Medulla oblongata (tissue), 1 donor: ENCODE measurements around the gene GRIK3.
"Not testable (repeated sequence)": the region's sequence is repeated elsewhere in the genome, so short reads cannot be mapped to it uniquely, and the experiment has no call there.

Experiments used
- DNase-seq: peaks from one replicate; pipeline ENCODE4 v3.0.0-alpha.2; 2015; ENCODE audit errors: extremely low spot score

GRIK3 gene

GRCh38 chr1:36942148-36942547 lies 92.2 kb downstream of the GRIK3 start:
- DNase-seq = no peak

GRCh38 chr1:36941316-36941978 lies 92.9 kb downstream of the GRIK3 start:
- no peak for DNase-seq

GRCh38 chr1:36938819-36939218 lies 95.5 kb downstream of the GRIK3 start:
- no peak for DNase-seq

- no peak for DNase-seq
Observed at GRCh38 chr1:36937371-36937770, 96.9 kb downstream of the GRIK3 start.

- no peak for DNase-seq
Observed at GRCh38 chr1:36934061-36934460, 100.3 kb downstream of the GRIK3 start.

- DNase-seq = no peak
Observed at GRCh38 chr1:36927826-36928225, 106.5 kb downstream of the GRIK3 start.

- no peak for DNase-seq
Observed at GRCh38 chr1:36925251-36925650, 109.1 kb downstream of the GRIK3 start.

GRCh38 chr1:36924282-36924811 lies 110.0 kb downstream of the GRIK3 start:
- DNase-seq = peak; percentile 66

GRCh38 chr1:36922593-36923426 lies 111.5 kb downstream of the GRIK3 start:
- no peak for DNase-seq

GRCh38 chr1:36922071-36922470 lies 112.2 kb downstream of the GRIK3 start:
- DNase-seq = no peak

GRCh38 chr1:36920801-36921405 lies 113.4 kb downstream of the GRIK3 start:
- DNase-seq = no peak

- no peak for DNase-seq
Observed at GRCh38 chr1:36920371-36920770, 113.9 kb downstream of the GRIK3 start.

GRCh38 chr1:36919491-36920145 lies 114.7 kb downstream of the GRIK3 start:
- no peak for DNase-seq

- DNase-seq = no peak
Observed at GRCh38 chr1:36918604-36919003, 115.7 kb downstream of the GRIK3 start.

- DNase-seq = not testable (repeated sequence)
Observed at GRCh38 chr1:36916542-36916941, 117.8 kb downstream of the GRIK3 start.

GRCh38 chr1:36913484-36914060 lies 120.7 kb downstream of the GRIK3 start:
- DNase-seq = no peak

GRCh38 chr1:36913016-36913415 lies 121.3 kb downstream of the GRIK3 start:
- no peak for DNase-seq

GRCh38 chr1:36912365-36912865 lies 121.9 kb downstream of the GRIK3 start:
- no peak for DNase-seq

- no peak for DNase-seq
Observed at GRCh38 chr1:36911561-36912364, 122.6 kb downstream of the GRIK3 start.

GRCh38 chr1:36910886-36911540 lies 123.3 kb downstream of the GRIK3 start:
- DNase-seq = no peak
